Fibroblast of the conjunctiva (primary cell): ENCODE measurements around the gene FNDC3A.
A peak's percentile ranks its signal among the peaks of the same experiment; 100 is the strongest.

Experiments
- DNase-seq: peaks from one replicate; pipeline ENCODE4 v3.0.0-alpha.2; 2010; ENCODE audit warnings: low read depth

The FNDC3A gene

GRCh38 chr13:49218493-49219051, 242.9 kb downstream of the FNDC3A start:
- no peak for DNase-seq

GRCh38 chr13:49219647-49220035, 243.9 kb downstream of the FNDC3A start:
- no peak for DNase-seq

GRCh38 chr13:49220036-49220855, 244.5 kb downstream of the FNDC3A start, which contains the start of gene MLNR:
Gene MLNR, plus strand, starts transcription at chr13:49220338. Its CDS starts 0 bp downstream, at chr13:49220338.
- DNase-seq = no peak

GRCh38 chr13:49220856-49221589, 245.3 kb downstream of the FNDC3A start:
- no peak for DNase-seq

GRCh38 chr13:49221590-49221965, 245.9 kb downstream of the FNDC3A start:
- no peak for DNase-seq

- DNase-seq = no peak
These were observed 249.7 kb downstream of the FNDC3A start for GRCh38 chr13:49225223-49226042.

- no peak for DNase-seq
These were observed 250.9 kb downstream of the FNDC3A start for GRCh38 chr13:49226613-49227012.

- DNase-seq = no peak
These were observed 259.0 kb downstream of the FNDC3A start for GRCh38 chr13:49234741-49235140.

- no peak for DNase-seq
These were observed 260.2 kb downstream of the FNDC3A start for GRCh38 chr13:49235856-49236431.

GRCh38 chr13:49238621-49239020, 262.9 kb downstream of the FNDC3A start:
- no peak for DNase-seq

GRCh38 chr13:49240017-49240416, 264.3 kb downstream of the FNDC3A start:
- DNase-seq = no peak

GRCh38 chr13:49241296-49241695, 265.6 kb downstream of the FNDC3A start:
- no peak for DNase-seq

- DNase-seq = no peak
These were observed 269.4 kb downstream of the FNDC3A start for GRCh38 chr13:49245101-49245500.

GRCh38 chr13:49246850-49247642, 271.3 kb downstream of the FNDC3A start:
- no peak for DNase-seq

- peak; percentile 92 for DNase-seq
These were observed 272.2 kb downstream of the FNDC3A start, which contains the start of gene CDADC1 for GRCh38 chr13:49247643-49248621. Gene CDADC1, plus strand, starts transcription at chr13:49247925. Its CDS starts 113 bp downstream, at chr13:49248038.

- no peak for DNase-seq
These were observed 272.9 kb downstream of the FNDC3A start for GRCh38 chr13:49248622-49249002.

GRCh38 chr13:49251326-49251725, 275.6 kb downstream of the FNDC3A start:
- DNase-seq = no peak

GRCh38 chr13:49253310-49253709, 277.6 kb downstream of the FNDC3A start:
- no peak for DNase-seq

- no peak for DNase-seq
These were observed 278.3 kb downstream of the FNDC3A start for GRCh38 chr13:49254007-49254406.

GRCh38 chr13:49256841-49257240, 281.1 kb downstream of the FNDC3A start:
- peak; percentile 69 for DNase-seq
